ENCODE measurements around the gene STXBP5. TPM values are rescaled to one million over a fixed set of nuclear protein-coding genes. Genes with fewer than 3 reads are reported as not detected.
"Not testable (repeated sequence)": the region's sequence is repeated elsewhere in the genome, so short reads cannot be mapped to it uniquely, and the experiment has no call there.

Gene STXBP5
- total RNA-seq, 1 donor from 2014 or later, result 38.3 TPM

GRCh38 chr6:147234685-147235084 lies 30.5 kb downstream of the STXBP5 start:
- no peak for DNase-seq (ENCODE audit: extremely low read depth, low read depth, low spot score)

DNA sequence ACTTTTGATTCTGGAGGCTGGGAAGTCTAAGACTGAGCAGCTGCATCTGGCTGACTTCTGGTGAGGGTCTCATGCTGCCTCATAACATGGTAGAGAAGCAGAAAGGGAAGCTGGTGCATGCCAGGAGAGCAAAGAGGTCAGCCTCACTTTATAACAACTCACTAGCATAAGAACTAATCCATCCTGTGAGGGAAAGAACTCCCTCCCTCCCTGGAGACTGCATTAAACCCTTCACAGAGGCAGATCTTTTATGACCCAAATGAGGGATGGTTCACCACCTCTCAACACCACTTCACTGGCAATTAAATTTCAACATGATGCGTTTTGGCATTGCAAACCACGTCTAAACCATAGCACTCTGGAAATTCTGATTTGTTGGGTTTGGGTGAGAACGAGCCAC lies 33.9 kb downstream of the STXBP5 start:
- no peak for DNase-seq (ENCODE audit: extremely low read depth, low read depth, low spot score)

DNA sequence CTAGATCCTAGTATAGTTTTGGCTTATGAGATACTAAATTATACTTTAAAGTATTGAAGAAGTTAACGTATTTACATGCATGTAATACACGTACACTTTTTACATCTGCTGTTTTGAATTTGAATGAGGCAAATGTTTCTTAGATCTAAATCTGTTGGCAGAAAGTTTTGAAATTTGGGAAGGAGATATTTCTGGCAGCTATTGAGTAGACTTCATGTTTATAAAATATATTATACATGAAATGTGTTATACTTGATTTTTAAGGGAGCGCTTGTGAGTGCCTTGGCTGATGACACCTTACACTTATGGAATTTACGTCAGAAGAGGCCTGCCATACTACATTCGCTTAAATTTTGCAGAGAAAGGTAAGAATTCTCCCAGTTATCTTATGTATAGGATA lies 34.7 kb downstream of the STXBP5 start:
- DNase-seq (ENCODE audit: extremely low read depth, low read depth, low spot score), result no peak

- no peak for DNase-seq (ENCODE audit: extremely low read depth, low read depth, low spot score)
Measured at GRCh38 chr6:147244832-147245231, 40.6 kb downstream of the STXBP5 start.

DNA sequence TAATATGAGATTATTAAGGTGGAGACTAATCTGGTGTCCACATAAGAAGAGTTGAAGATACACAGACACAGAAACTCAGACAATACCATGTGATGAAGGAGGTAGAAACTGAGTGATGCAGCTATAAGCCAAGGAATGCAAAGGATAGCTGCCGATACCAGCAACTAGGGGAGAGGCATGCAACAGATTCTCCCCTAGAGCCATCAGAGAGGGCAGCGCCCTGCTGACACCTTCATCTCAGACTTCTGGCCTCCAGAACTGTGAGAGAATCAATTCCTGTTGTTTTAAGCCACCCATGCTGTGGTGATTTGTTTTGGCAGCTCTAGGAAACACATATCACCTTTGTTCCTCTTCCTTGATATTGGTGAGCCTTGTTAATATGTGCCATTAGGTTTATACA lies 41.5 kb downstream of the STXBP5 start:
- no peak for DNase-seq (ENCODE audit: extremely low read depth, low read depth, low spot score)

GRCh38 chr6:147246853-147247635 lies 42.8 kb downstream of the STXBP5 start:
- DNase-seq (ENCODE audit: extremely low read depth, low read depth, low spot score), result no peak

DNA sequence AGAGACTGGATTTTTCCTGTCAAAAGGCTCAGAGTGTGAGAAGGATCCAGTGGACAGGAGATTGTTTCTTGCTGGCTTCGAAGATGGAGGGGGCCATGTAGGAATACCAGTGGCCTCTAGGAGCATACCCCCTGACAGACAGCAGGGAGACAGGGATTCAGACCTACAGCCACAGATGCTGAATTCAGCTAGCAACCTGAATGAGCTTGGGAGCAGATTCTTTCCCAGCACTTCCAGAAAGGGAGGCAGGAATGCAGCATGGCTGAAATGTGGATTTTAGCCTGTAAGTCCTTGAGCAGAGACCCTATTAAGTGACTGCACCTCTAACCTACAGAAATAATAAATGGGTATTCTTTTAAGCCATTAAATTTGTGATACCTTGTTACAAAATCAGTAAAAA lies 44.6 kb downstream of the STXBP5 start:
- DNase-seq (ENCODE audit: extremely low read depth, low read depth, low spot score), result no peak

GRCh38 chr6:147251072-147251471 lies 46.9 kb downstream of the STXBP5 start:
- DNase-seq (ENCODE audit: extremely low read depth, low read depth, low spot score), result no peak

- DNase-seq (ENCODE audit: extremely low read depth, low read depth, low spot score), result not testable (repeated sequence)
Measured at GRCh38 chr6:147254929-147255473, 50.8 kb downstream of the STXBP5 start.

DNA sequence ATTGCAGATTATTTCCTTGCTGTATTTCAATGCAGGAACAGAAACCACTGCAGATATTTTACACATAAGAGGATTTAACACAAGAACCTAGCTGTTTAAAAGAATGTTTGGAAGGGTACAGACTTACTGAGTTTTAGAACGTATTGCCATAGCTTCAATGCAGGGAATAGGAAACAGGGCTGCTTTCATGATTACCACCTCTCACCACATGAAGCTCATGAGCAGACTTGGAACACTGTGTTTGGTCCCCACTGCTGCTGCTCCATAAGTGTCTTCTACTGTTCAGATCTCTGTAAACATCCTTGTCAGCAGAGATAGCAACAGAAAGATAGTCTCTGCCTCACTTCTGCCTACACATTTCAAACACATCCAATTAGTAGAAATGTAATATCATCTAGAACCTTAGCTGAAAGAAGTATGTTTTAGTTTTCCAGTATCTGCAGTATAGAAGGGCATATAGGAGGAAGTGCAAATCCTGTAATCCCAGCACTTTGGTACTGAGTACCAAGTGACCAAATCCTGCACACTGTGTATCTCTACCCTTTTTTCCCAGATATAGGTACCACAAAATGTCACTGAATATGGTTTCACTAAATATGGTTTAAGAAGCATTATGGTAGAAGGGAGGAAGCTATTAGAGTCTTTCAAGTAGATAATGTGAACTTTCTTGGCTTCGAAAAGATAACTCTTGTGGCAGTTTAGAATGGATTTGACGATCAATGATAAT lies 51.9 kb downstream of the STXBP5 start:
- no peak for DNase-seq (ENCODE audit: extremely low read depth, low read depth, low spot score)

- DNase-seq (ENCODE audit: extremely low read depth, low read depth, low spot score), result no peak
Measured at GRCh38 chr6:147257760-147258159, 53.5 kb downstream of the STXBP5 start.

- DNase-seq (ENCODE audit: extremely low read depth, low read depth, low spot score), result no peak
Measured at GRCh38 chr6:147260091-147260490, 55.9 kb downstream of the STXBP5 start.

- DNase-seq (ENCODE audit: extremely low read depth, low read depth, low spot score), result no peak
Measured at GRCh38 chr6:147262946-147263345, 58.7 kb downstream of the STXBP5 start.

DNA sequence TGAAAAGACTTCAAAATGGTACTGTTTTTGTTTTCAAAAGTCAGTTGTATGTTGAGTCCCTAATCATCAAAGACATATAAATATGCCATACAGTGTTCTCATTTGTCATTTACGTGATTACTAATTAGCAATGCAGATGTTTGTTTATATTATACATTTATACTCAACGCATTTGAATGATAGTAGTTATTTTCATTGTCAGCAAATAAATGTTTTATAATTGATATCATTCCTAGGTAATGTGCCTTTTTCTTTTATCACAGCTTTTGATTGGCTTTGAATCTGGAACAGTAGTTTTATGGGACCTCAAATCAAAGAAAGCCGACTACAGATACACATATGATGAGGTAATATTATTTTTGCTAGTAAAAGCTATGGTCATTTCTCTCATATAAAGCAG lies 62.6 kb downstream of the STXBP5 start:
- DNase-seq (ENCODE audit: extremely low read depth, low read depth, low spot score), result no peak

- no peak for DNase-seq (ENCODE audit: extremely low read depth, low read depth, low spot score)
Measured at GRCh38 chr6:147267658-147268057, 63.4 kb downstream of the STXBP5 start.

- no peak for DNase-seq (ENCODE audit: extremely low read depth, low read depth, low spot score)
Measured at GRCh38 chr6:147268254-147268653, 64.0 kb downstream of the STXBP5 start.

DNA sequence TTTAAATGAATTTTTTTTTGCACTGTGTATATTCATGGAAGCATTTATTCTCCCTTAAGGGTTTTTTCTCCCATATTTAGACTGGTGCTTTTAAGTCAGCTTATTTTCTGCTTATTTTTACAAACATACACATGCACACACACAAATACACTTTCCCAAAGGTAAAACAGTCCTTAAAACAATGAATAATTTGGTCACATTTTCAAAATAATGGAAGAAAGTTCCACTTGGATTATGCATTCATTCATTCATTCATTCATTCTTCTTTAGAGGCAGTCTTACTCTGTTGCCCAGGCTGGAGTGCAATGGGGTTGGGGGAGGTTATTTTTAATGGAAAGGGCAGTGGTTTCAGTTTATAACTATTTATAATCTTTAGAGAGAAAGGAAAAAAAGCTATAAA lies 69.8 kb downstream of the STXBP5 start:
- DNase-seq (ENCODE audit: extremely low read depth, low read depth, low spot score), result no peak

DNA sequence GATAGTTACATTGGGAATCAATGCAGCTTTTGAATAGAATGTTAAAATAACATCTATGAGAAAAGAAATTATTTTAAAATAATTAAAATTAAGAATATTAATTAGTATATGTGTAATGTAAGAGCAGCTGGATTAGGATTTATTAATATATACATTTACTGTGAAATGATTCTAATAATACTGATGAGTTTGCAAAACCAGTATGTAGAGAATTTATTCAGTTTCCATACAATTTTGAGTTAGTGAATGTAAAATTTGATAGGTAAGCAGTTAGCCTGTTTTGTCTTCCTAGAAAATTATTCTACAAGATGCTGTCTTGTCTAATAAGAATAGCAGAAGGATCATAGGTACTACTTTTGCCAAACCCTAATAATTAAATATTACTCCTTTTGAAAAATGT lies 70.6 kb downstream of the STXBP5 start:
- no peak for DNase-seq (ENCODE audit: extremely low read depth, low read depth, low spot score)

DNA sequence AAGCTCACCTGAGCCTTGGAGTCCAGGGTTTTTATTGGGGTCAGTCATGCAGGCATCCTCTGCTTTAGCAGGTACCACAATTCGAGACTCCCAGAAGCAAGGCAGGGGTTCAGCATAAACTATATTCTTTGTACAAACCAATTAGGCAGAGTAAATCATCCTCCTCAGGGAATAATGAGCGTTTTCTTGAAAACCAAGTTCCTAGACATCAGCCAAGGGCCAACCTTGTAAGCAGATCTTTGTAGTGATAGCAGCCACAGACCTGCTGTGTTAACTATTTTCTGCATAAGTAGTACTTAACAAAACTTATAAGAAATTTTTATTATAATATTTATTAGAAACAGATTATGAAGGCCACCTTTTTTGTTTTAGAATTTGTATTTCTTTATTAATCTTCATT lies 74.7 kb downstream of the STXBP5 start:
- DNase-seq (ENCODE audit: extremely low read depth, low read depth, low spot score), result no peak

GRCh38 chr6:147279427-147279826 lies 75.2 kb downstream of the STXBP5 start:
- DNase-seq (ENCODE audit: extremely low read depth, low read depth, low spot score), result no peak

DNA sequence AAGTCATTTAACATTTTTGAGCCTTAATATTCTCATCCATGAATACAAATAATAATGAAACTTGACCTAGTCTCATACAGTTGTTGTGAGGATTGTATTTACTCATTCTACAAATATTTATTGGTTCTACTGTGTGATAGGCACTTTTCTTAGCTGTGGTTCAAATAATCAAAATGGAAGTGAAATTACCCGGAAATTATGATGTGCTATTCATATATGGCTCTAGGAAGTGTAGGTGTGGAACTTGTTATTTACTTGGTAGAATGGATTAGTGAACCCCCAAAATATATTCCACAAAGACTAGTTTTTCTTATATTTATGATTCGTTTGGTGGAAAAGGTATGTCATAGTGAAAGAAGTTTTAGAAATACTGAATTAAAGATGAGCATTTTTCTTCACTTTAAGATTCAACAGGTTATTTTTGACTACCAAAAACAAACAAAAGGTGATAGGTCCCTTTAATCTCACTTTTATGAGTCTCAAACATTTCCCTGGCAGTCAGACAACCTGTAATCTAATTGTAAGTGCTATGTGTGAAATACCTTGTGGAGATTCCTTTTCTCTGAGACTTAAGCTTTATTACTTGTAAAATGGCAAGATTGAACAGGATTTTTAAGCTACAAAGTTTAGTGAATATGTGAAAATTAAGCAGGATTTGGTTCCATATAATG lies 77.8 kb downstream of the STXBP5 start:
- DNase-seq (ENCODE audit: extremely low read depth, low read depth, low spot score), result no peak

All from glomerular endothelial cell (primary cell).